Central memory CD8-positive, alpha-beta T cell (primary cell): ENCODE results near the gene RAB7A.
"Not testable (repeated sequence)": the region's sequence is repeated elsewhere in the genome, so short reads cannot be mapped to it uniquely, and the experiment has no call there.

Experiments
- ATAC-seq: fragments of 150-1000 bp; cut with Tn5 transposase; replicated peaks from 2 replicates; pipeline ENCODE4 v1.10.0; 2022; ENCODE audit warnings: mild to moderate bottlenecking, moderate FRiP score, moderate number of reproducible peaks; ENCODE audit not compliant: poor library complexity, severe bottlenecking; ENCODE audit errors: extremely low read depth
- DNase-seq, 2 donors: peaks; one replicate each; pipeline ENCODE4 v3.0.0; 2021; ENCODE audit warnings: low spot score in 2 of 2
- H3K27ac Mint-ChIP-seq: one replicate; pipeline ENCODE4 v1.8.0; 2022; ENCODE audit warnings: low read depth, mild to moderate bottlenecking, moderate library complexity, mixed read lengths
- H3K27me3 Mint-ChIP-seq: one replicate; pipeline ENCODE4 v1.8.0; 2022; ENCODE audit warnings: mixed read lengths
- H3K36me3 Mint-ChIP-seq: one replicate; pipeline ENCODE4 v1.8.0; 2022; ENCODE audit warnings: mild to moderate bottlenecking, moderate library complexity, mixed read lengths; ENCODE audit not compliant: insufficient read depth
- H3K4me1 Mint-ChIP-seq: one replicate; pipeline ENCODE4 v1.8.0; 2022; ENCODE audit warnings: mixed read lengths
- H3K4me3 Mint-ChIP-seq: one replicate; pipeline ENCODE4 v1.8.0; 2022; ENCODE audit warnings: mild to moderate bottlenecking, moderate library complexity, mixed read lengths
- H3K9me3 Mint-ChIP-seq: one replicate; pipeline ENCODE4 v1.8.0; 2022; ENCODE audit warnings: mixed read lengths

Gene RAB7A

DNA sequence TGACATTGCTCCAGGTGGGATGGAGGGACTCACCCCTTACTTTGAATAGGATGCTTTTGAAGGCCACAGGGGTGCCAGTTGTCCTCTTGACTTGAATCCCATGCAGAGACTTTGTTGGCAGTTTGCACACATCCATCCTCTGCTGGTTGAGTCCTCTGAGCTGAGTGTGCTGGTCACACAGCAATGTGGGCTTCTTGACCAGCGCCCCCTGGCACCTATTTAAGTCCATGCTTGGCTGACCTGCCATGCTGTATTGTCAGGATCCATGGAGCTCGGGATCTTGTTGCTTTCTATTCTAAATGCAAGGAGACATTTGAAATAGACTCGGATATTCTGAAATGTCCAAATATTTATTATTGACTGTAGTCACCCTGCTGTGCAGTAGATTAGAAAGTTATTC, 19.8 kb downstream of the RAB7A start:
- no peak for DNase-seq
- no peak for ATAC-seq
- no peak overlapping the region for H3K4me3 Mint-ChIP-seq
- no peak overlapping the region for H3K27ac Mint-ChIP-seq
- H3K27me3 Mint-ChIP-seq, result no peaks in the 10 kb centered on the region
- no peaks in the 10 kb centered on the region for H3K9me3 Mint-ChIP-seq
- H3K4me1 Mint-ChIP-seq, result peaks cover 54% of the 10 kb centered on the region
- peaks cover 26% of the 10 kb centered on the region for H3K36me3 Mint-ChIP-seq

GRCh38 chr3:128746881-128747280, 20.9 kb downstream of the RAB7A start:
- no peak overlapping the region for H3K4me3 Mint-ChIP-seq
- H3K9me3 Mint-ChIP-seq, result no peaks in the 10 kb centered on the region
- no peak overlapping the region for H3K27ac Mint-ChIP-seq
- DNase-seq (no peak), ATAC-seq (no peak)
- peaks cover 22% of the 10 kb centered on the region for H3K36me3 Mint-ChIP-seq
- no peaks in the 10 kb centered on the region for H3K27me3 Mint-ChIP-seq
- H3K4me1 Mint-ChIP-seq, result peaks cover 55% of the 10 kb centered on the region

DNA sequence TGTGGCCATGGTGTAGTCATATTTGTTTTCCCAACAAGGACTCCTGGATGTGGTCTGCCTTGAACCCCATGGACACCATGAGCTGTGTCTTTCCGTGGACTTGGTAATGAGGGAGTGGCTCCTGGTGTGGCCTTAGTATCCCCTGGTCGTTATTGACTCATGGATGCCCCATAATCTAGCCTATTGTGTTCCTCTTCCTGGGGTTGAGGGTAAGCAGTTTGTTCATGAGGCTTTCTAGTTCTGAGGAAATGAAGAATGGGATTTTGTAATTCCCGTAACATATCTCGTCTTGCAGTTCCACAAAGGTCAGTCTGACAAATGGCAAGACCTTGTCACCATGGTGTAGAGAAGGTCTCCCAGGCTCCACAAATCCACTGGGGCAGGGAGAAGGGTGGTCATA, 22.6 kb downstream of the RAB7A start:
- ATAC-seq (no peak), DNase-seq (no peak)
- Mint-ChIP-seq H3K4me3 (no peak overlapping the region), H3K4me1 (peaks cover 65% of the 10 kb centered on the region), H3K36me3 (peaks cover 21% of the 10 kb centered on the region), H3K9me3 (no peaks in the 10 kb centered on the region), H3K27me3 (no peaks in the 10 kb centered on the region), H3K27ac (no peak overlapping the region)

DNA sequence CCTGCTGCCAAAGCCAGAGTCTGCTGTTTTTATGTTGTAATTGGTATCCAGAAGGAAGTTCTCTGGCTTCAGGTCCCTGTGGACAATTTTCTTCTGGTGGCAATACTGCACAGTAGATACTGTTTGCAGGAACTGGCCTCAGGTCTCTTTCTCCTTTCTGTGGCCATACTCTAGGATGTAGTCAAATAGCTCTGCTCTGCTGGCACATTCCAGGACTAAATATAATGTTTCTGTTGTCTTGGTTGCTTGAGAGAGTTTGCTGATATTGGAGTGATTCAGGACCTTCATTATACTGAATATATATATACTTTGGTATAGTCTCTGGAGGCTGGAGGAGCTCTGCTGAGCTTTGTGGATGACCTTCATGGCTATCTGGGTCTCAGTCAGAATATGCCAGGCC, 23.1 kb downstream of the RAB7A start:
- H3K27me3 Mint-ChIP-seq, result no peaks in the 10 kb centered on the region
- peaks cover 19% of the 10 kb centered on the region for H3K36me3 Mint-ChIP-seq
- no peak overlapping the region for H3K4me3 Mint-ChIP-seq
- H3K27ac Mint-ChIP-seq, result no peak overlapping the region
- ATAC-seq (no peak), DNase-seq (no peak)
- H3K4me1 Mint-ChIP-seq, result peaks cover 69% of the 10 kb centered on the region
- no peaks in the 10 kb centered on the region for H3K9me3 Mint-ChIP-seq

GRCh38 chr3:128749561-128749960, 23.6 kb downstream of the RAB7A start:
- H3K27me3 Mint-ChIP-seq, DNase-seq, ATAC-seq, H3K9me3 Mint-ChIP-seq, H3K4me3 Mint-ChIP-seq, H3K27ac Mint-ChIP-seq: not testable (repeated sequence)
- H3K4me1 Mint-ChIP-seq, result peaks cover 74% of the 10 kb centered on the region
- peaks cover 17% of the 10 kb centered on the region for H3K36me3 Mint-ChIP-seq

GRCh38 chr3:128753715-128754114, 27.7 kb downstream of the RAB7A start:
- DNase-seq (no peak), ATAC-seq (no peak)
- Mint-ChIP-seq H3K9me3 (no peaks in the 10 kb centered on the region), H3K4me1 (peaks cover 75% of the 10 kb centered on the region), H3K27ac (peak overlapping the region; percentile 78), H3K36me3 (peaks cover 17% of the 10 kb centered on the region), H3K4me3 (no peak overlapping the region), H3K27me3 (no peaks in the 10 kb centered on the region)

DNA sequence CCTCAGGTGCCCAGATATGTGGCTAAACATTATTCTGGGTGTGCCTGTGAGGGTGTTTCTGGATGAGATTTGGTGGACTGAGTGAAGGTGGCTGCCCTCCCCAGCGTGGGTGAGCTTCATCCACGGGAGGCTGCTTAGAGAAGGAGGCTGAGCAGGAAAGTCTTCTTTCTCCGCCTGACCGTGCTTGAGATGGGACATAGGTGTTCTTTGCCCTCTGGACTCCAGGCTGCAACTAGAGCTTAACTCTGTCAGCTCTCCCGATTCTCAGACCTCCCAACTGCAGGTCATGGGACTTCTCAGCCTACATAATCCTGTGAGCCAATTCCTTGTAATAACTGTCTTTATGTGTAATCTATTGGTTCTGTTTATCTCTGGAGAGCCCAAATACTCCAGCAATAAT, 34.1 kb downstream of the RAB7A start:
- DNase-seq (no peak), ATAC-seq (no peak)
- Mint-ChIP-seq H3K27ac (peak overlapping the region; percentile 78), H3K4me1 (peaks cover 58% of the 10 kb centered on the region), H3K4me3 (peak overlapping the region; percentile 38), H3K27me3 (no peaks in the 10 kb centered on the region), H3K36me3 (peaks cover 18% of the 10 kb centered on the region), H3K9me3 (no peaks in the 10 kb centered on the region)

DNA sequence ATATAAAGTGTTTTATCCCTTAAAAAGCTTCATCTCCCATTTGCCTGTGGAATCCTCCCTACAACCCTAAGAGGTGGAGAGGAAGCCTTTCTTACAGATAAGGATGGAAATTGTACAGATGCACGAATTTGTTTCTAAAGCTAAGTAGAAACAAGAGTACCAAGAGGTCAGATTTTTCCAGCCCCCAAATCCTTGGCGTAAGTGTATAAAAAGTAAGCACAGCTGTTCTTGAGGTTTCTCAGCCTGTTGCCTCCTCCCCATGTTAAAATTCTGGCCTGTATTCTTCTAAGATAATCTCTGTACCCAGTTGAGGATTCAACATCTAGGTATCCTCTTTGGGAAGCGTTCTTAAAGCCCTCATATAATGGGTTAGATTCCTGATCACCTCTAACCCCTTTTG, 34.9 kb downstream of the RAB7A start:
- Mint-ChIP-seq H3K27ac (peak overlapping the region; percentile 19), H3K27me3 (no peaks in the 10 kb centered on the region), H3K9me3 (no peaks in the 10 kb centered on the region), H3K4me3 (no peak overlapping the region), H3K36me3 (peaks cover 23% of the 10 kb centered on the region), H3K4me1 (peaks cover 60% of the 10 kb centered on the region)
- no peak for ATAC-seq
- no peak for DNase-seq

DNA sequence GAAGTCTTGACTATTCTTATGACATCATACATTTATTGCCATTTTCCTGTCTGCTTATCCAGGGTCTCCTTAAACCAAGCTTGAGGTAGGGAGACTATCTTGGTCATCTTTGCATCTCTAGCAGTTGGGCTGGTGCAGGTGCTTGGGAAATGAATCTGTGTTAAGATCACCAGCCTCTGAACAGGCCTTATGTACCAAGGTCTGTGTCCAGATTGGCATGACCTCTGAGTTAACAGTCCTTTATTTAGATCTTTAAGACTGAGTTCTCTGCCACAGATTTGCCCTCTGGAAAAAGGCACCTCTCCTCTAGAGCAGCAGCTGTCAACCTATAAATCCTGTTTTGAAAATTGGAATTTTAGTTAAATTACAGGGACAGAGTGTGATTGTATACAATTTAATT, 35.4 kb downstream of the RAB7A start:
- Mint-ChIP-seq H3K27ac (no peak overlapping the region), H3K4me3 (no peak overlapping the region), H3K36me3 (peaks cover 20% of the 10 kb centered on the region)

DNA sequence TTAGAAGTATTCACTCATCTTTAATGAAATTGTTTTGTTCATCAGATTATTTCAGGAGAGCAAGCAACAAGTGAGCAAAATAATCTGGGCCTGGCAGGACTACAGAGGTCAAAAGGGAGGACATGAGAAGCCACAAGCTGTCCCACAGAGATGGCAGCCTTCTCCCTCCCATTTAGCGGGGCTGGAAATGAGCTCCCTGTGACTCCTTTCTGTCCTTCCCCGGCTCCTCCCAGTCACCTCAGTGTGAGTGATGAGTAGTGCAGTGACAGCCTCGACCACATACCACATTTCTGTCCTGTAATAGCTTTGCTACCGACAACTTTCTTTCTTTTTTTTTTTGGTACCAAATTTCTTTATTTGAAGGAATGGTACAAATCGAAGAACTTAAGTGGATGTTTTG, 38.0 kb downstream of the RAB7A start:
- ATAC-seq (no peak), DNase-seq (no peak)
- no peak overlapping the region for H3K4me3 Mint-ChIP-seq
- peaks cover 77% of the 10 kb centered on the region for H3K4me1 Mint-ChIP-seq
- H3K27ac Mint-ChIP-seq, result peak overlapping the region; percentile 21
- H3K9me3 Mint-ChIP-seq, result no peaks in the 10 kb centered on the region
- no peaks in the 10 kb centered on the region for H3K27me3 Mint-ChIP-seq
- H3K36me3 Mint-ChIP-seq, result peaks cover 15% of the 10 kb centered on the region

More for the DNA sequence above, 35.4 kb downstream of the RAB7A start:
- no peak for ATAC-seq
- no peak for DNase-seq
- no peaks in the 10 kb centered on the region for H3K27me3 Mint-ChIP-seq
- H3K4me1 Mint-ChIP-seq, result peaks cover 63% of the 10 kb centered on the region
- H3K9me3 Mint-ChIP-seq, result no peaks in the 10 kb centered on the region

DNA sequence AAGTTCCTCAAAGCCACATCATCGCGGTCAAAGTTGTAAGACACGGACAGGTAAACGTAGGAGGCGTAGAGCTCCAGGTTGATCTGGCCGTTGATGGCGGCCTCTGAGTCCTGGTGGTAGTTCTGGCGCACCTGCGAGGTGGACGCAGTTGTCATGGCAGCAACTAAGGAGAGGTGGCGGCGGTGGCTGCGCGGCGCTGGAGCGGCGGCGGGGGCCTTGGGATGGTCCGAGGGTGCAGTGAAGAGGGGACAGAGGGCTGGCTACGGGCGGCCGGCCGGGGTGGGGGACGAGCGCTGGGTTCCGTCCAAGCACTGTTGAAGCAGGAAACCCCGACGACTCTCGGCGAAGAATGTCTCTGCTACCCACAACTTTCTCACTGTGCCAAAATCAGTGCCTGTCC, 38.9 kb downstream of the RAB7A start:
- ATAC-seq (no peak), DNase-seq (no peak)
- no peak overlapping the region for H3K4me3 Mint-ChIP-seq
- peaks cover 77% of the 10 kb centered on the region for H3K4me1 Mint-ChIP-seq
- no peak overlapping the region for H3K27ac Mint-ChIP-seq
- peaks cover 15% of the 10 kb centered on the region for H3K36me3 Mint-ChIP-seq
- no peaks in the 10 kb centered on the region for H3K27me3 Mint-ChIP-seq
- H3K9me3 Mint-ChIP-seq, result no peaks in the 10 kb centered on the region

GRCh38 chr3:128767094-128767750, 41.2 kb downstream of the RAB7A start:
- H3K9me3 Mint-ChIP-seq, result no peaks in the 10 kb centered on the region
- H3K27ac Mint-ChIP-seq, result peak overlapping the region; percentile 6
- H3K27me3 Mint-ChIP-seq, result no peaks in the 10 kb centered on the region
- DNase-seq (no peak), ATAC-seq (no peak)
- H3K36me3 Mint-ChIP-seq, result peaks cover 12% of the 10 kb centered on the region
- no peak overlapping the region for H3K4me3 Mint-ChIP-seq
- H3K4me1 Mint-ChIP-seq, result peaks cover 76% of the 10 kb centered on the region

DNA sequence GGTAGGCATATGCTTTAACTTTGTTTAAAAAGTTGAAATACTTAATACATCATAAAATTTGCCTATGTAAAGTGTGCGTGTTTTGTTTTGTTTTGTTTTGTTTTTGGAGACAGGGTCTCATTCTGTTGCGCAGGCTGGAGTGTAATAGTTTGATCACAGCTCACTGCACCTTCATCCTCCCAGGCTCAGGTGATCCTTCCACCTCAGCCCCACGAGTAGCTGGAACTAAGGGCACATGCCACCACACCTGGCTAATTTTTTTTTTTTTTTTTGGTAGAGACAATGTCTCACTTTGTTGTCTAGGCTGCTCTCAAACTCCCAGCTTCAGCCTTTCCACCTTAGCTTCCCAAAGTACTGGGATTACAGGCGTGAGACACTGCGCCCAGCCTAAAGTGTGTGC, 42.5 kb downstream of the RAB7A start:
- no peaks in the 10 kb centered on the region for H3K9me3 Mint-ChIP-seq
- H3K27me3 Mint-ChIP-seq, result no peaks in the 10 kb centered on the region
- peaks cover 11% of the 10 kb centered on the region for H3K36me3 Mint-ChIP-seq
- peak overlapping the region; percentile 83 for H3K27ac Mint-ChIP-seq
- no peak overlapping the region for H3K4me3 Mint-ChIP-seq
- DNase-seq, result no peak
- ATAC-seq, result no peak
- H3K4me1 Mint-ChIP-seq, result peaks cover 74% of the 10 kb centered on the region
